Spleen (tissue), 7 donors: ENCODE results near the gene TEDC2.

Experiments used
- CTCF ChIP-seq, 11 experiments: fragments of 200-600 bp in 7 of 11; fragments of 450-650 bp in 4 of 11; sonication (generic) in 4 of 11; IDR thresholded peaks in 8 of 11; conservative IDR thresholded peaks in 3 of 11; 1 replicate in 7 of 11; 2 replicates in 4 of 11; pipeline versions ENCODE4 v1.4.0 to v1.8.0; 2016 to 2021; ENCODE audit warnings: antibody characterized with exemption in 11 of 11, inconsistent platforms in 4 of 11, mild to moderate bottlenecking in 1 of 11
- POLR2AphosphoS5 ChIP-seq, 3 donors: sonication (generic); formaldehyde crosslinking; IDR thresholded peaks; one replicate each; pipeline ENCODE4 v1.5.1; 2017; ENCODE audit warnings: antibody characterized with exemption in 3 of 3
- donor health status: DM: no; HTN: no; CAD: no; lungs with moderate emphysema.
- donor health status: DM: no; HTN: no; CAD: no.
- donor health status: DM: no; HTN: no; CAD: no.

- peak; percentile 85 to 90 (median 86) for TF ChIP-seq POLR2AphosphoS5 (IDR thresholded peaks at IDR 0.05)
- TF ChIP-seq CTCF (IDR thresholded peaks at IDR 0.05 in 8 of 11, conservative IDR thresholded peaks at IDR 0.05 in 3 of 11), result no peak
Observed at GRCh38 chr16:2474877-2475412, 15.0 kb downstream of the TEDC2 start, which contains the start of gene TBC1D24.
